ENCODE data around the gene CUL3. TPM values are rescaled to one million over a fixed set of nuclear protein-coding genes. Genes with fewer than 3 reads are reported as not detected.
A peak's percentile ranks its signal among the peaks of the same experiment; 100 is the strongest.

The CUL3 gene
- total and polyA plus RNA-seq, 4 experiments from 2014 or later: 12.4 to 85.3 (median 73.3) TPM

- Mint-ChIP-seq H3K27ac (no peak overlapping the region), H3K4me3 (no peak overlapping the region), H3K9me3 (peaks cover 4 to 35% (median 17%) of the 10 kb centered on the region in 8 donors), H3K27me3 (peaks cover 17 to 22% of the 10 kb centered on the region in 2 donors), H3K36me3 (peaks cover 2 to 12% of the 10 kb centered on the region in 2 donors), H3K4me1 (peaks cover 3 to 5% (median 5%) of the 10 kb centered on the region in 4 donors)
- Histone ChIP-seq H3K27ac (ENCODE audit: low read depth, low read length) (no peak overlapping the region), H3K4me3 (ENCODE audit: low read length in 2 of 2) (no peak overlapping the region), H3K4me1 (ENCODE audit: insufficient read depth, low read length) (no peaks in the 10 kb centered on the region), H3K27me3 (ENCODE audit: insufficient read depth, low read length) (no peaks in the 10 kb centered on the region), H3K36me3 (ENCODE audit: insufficient read depth, low read length) (no peaks in the 10 kb centered on the region), H3K9me3 (ENCODE audit: control insufficient read depth in 1 of 2, low read length in 2 of 2) (no peaks in the 10 kb centered on the region)
- DNase-seq: no peak
- ChIA-PET POLR2A (ENCODE audit: partially characterized antibody) (no interaction called here), CTCF (ENCODE audit: partially characterized antibody) (no interaction called here)
- intact Hi-C loops (cut with micrococcal nuclease): no loop called here
These were observed 123.8 kb downstream of the CUL3 start for GRCh38 chr2:224461391-224461790.

- ChIA-PET POLR2A (ENCODE audit: partially characterized antibody) (no interaction called here), CTCF (ENCODE audit: partially characterized antibody) (interaction anchor here (1.3 kb wide), 1 partner anchor 9 kb away, joined by 3 read pairs; no protein-coding TSS in a partner anchor)
- Histone ChIP-seq H3K4me3 (ENCODE audit: low read length in 2 of 2) (no peak overlapping the region), H3K9me3 (ENCODE audit: control insufficient read depth in 1 of 2, low read length in 2 of 2) (no peaks in the 10 kb centered on the region), H3K27me3 (ENCODE audit: insufficient read depth, low read length) (no peaks in the 10 kb centered on the region), H3K36me3 (ENCODE audit: insufficient read depth, low read length) (no peaks in the 10 kb centered on the region), H3K4me1 (ENCODE audit: insufficient read depth, low read length) (no peaks in the 10 kb centered on the region), H3K27ac (ENCODE audit: low read depth, low read length) (no peak overlapping the region)
- Mint-ChIP-seq H3K27me3 (peaks cover 17 to 22% of the 10 kb centered on the region in 2 donors), H3K4me1 (no peaks in the 10 kb centered on the region), H3K36me3 (peaks cover 2 to 12% of the 10 kb centered on the region in 2 donors), H3K9me3 (peaks cover 3 to 35% (median 14%) of the 10 kb centered on the region in 8 donors), H3K4me3 (no peak overlapping the region), H3K27ac (no peak overlapping the region)
- DNase-seq: no peak
- intact Hi-C loops (cut with micrococcal nuclease): no loop called here
These were observed 127.6 kb downstream of the CUL3 start for GRCh38 chr2:224457408-224458096.

GRCh38 chr2:224453892-224454291 is 131.3 kb downstream of the CUL3 start:
- intact Hi-C loops (cut with micrococcal nuclease): no loop called here
- Histone ChIP-seq H3K36me3 (ENCODE audit: insufficient read depth, low read length) (no peaks in the 10 kb centered on the region), H3K4me3 (ENCODE audit: low read length in 2 of 2) (no peak overlapping the region), H3K27me3 (ENCODE audit: insufficient read depth, low read length) (no peaks in the 10 kb centered on the region), H3K27ac (ENCODE audit: low read depth, low read length) (no peak overlapping the region), H3K4me1 (ENCODE audit: insufficient read depth, low read length) (no peaks in the 10 kb centered on the region), H3K9me3 (ENCODE audit: control insufficient read depth in 1 of 2, low read length in 2 of 2) (no peaks in the 10 kb centered on the region)
- peaks cover 13 to 19% of the 10 kb centered on the region in 2 donors for H3K27me3 Mint-ChIP-seq
- H3K4me1 Mint-ChIP-seq: no peaks in the 10 kb centered on the region
- ChIA-PET POLR2A (ENCODE audit: partially characterized antibody) (no interaction called here), CTCF (ENCODE audit: partially characterized antibody) (interaction anchor here (1.3 kb wide), 1 partner anchor 13 kb away, joined by 3 read pairs; no protein-coding TSS in a partner anchor)
- H3K27ac Mint-ChIP-seq: no peak overlapping the region
- H3K9me3 Mint-ChIP-seq: peaks cover 0 to 16% (median 6%) of the 10 kb centered on the region in 8 donors
- H3K36me3 Mint-ChIP-seq: peaks cover 2 to 12% of the 10 kb centered on the region in 2 donors
- no peak for DNase-seq
- H3K4me3 Mint-ChIP-seq: no peak overlapping the region

- no peak overlapping the region for H3K4me3 ChIP-seq (ENCODE audit: low read length in 2 of 2)
- intact Hi-C loops (cut with micrococcal nuclease): no loop called here
- H3K27ac Mint-ChIP-seq: no peak overlapping the region
- H3K36me3 ChIP-seq (ENCODE audit: insufficient read depth, low read length): no peaks in the 10 kb centered on the region
- peak in 2 of 5 donors; percentile 4 to 14 for DNase-seq
- no peaks in the 10 kb centered on the region for H3K9me3 ChIP-seq (ENCODE audit: control insufficient read depth in 1 of 2, low read length in 2 of 2)
- no peaks in the 10 kb centered on the region for H3K4me1 Mint-ChIP-seq
- H3K9me3 Mint-ChIP-seq: peaks cover 0 to 5% (median 0%) of the 10 kb centered on the region in 8 donors
- H3K4me1 ChIP-seq (ENCODE audit: insufficient read depth, low read length): no peaks in the 10 kb centered on the region
- CTCF ChIA-PET (ENCODE audit: partially characterized antibody): interaction anchor here (0.9 to 2.2 kb wide), 5 partner anchors 17 to 94 kb away, joined by 3 to 8 read pairs (median 5); partner anchors contain the start of gene FAM124B
- no peak overlapping the region for H3K27ac ChIP-seq (ENCODE audit: low read depth, low read length)
- H3K27me3 Mint-ChIP-seq: peaks cover 4 to 5% of the 10 kb centered on the region in 2 donors
- POLR2A ChIA-PET (ENCODE audit: partially characterized antibody): interaction anchor here (0.7 kb wide), 1 partner anchor 15 kb away, joined by 3 read pairs; no protein-coding TSS in a partner anchor
- H3K36me3 Mint-ChIP-seq: no peaks in the 10 kb centered on the region
- H3K27me3 ChIP-seq (ENCODE audit: insufficient read depth, low read length): no peaks in the 10 kb centered on the region
- H3K4me3 Mint-ChIP-seq: no peak overlapping the region
These were observed 135.7 kb downstream of the CUL3 start for GRCh38 chr2:224449212-224450147.

GRCh38 chr2:224448236-224448635 is 136.9 kb downstream of the CUL3 start:
- Mint-ChIP-seq H3K9me3 (peaks cover 0 to 2% (median 0%) of the 10 kb centered on the region in 8 donors), H3K4me3 (no peak overlapping the region), H3K27me3 (peaks cover 13 to 15% of the 10 kb centered on the region in 2 donors), H3K36me3 (no peaks in the 10 kb centered on the region), H3K27ac (no peak overlapping the region), H3K4me1 (peaks cover 0 to 6% (median 2%) of the 10 kb centered on the region in 4 donors)
- Histone ChIP-seq H3K36me3 (ENCODE audit: insufficient read depth, low read length) (no peaks in the 10 kb centered on the region), H3K4me1 (ENCODE audit: insufficient read depth, low read length) (no peaks in the 10 kb centered on the region), H3K9me3 (ENCODE audit: control insufficient read depth in 1 of 2, low read length in 2 of 2) (no peaks in the 10 kb centered on the region), H3K4me3 (ENCODE audit: low read length in 2 of 2) (no peak overlapping the region), H3K27me3 (ENCODE audit: insufficient read depth, low read length) (no peaks in the 10 kb centered on the region), H3K27ac (ENCODE audit: low read depth, low read length) (no peak overlapping the region)
- ChIA-PET POLR2A (ENCODE audit: partially characterized antibody) (no interaction called here), CTCF (ENCODE audit: partially characterized antibody) (interaction anchor here (0.9 to 2.2 kb wide), 3 partner anchors 9 to 93 kb away, joined by 3 to 8 read pairs (median 5); no protein-coding TSS in a partner anchor)
- intact Hi-C loops (cut with micrococcal nuclease): no loop called here
- DNase-seq: no peak

- no peak overlapping the region for H3K27ac ChIP-seq (ENCODE audit: low read depth, low read length)
- H3K4me1 ChIP-seq (ENCODE audit: insufficient read depth, low read length): no peaks in the 10 kb centered on the region
- H3K36me3 ChIP-seq (ENCODE audit: insufficient read depth, low read length): no peaks in the 10 kb centered on the region
- ChIA-PET POLR2A (ENCODE audit: partially characterized antibody) (no interaction called here), CTCF (ENCODE audit: partially characterized antibody) (no interaction called here)
- no peak for DNase-seq
- Mint-ChIP-seq H3K4me3 (no peak overlapping the region), H3K9me3 (peaks cover 0 to 2% (median 0%) of the 10 kb centered on the region in 8 donors), H3K4me1 (peaks cover 7 to 22% (median 11%) of the 10 kb centered on the region in 4 donors), H3K27me3 (peaks cover 30 to 31% of the 10 kb centered on the region in 2 donors), H3K36me3 (no peaks in the 10 kb centered on the region), H3K27ac (no peak overlapping the region)
- no peak overlapping the region for H3K4me3 ChIP-seq (ENCODE audit: low read length in 2 of 2)
- no peaks in the 10 kb centered on the region for H3K27me3 ChIP-seq (ENCODE audit: insufficient read depth, low read length)
- no peaks in the 10 kb centered on the region for H3K9me3 ChIP-seq (ENCODE audit: control insufficient read depth in 1 of 2, low read length in 2 of 2)
- intact Hi-C loops (cut with micrococcal nuclease): no loop called here
These were observed 140.4 kb downstream of the CUL3 start for GRCh38 chr2:224444783-224445182.

GRCh38 chr2:224444021-224444420 is 141.1 kb downstream of the CUL3 start:
- ChIA-PET POLR2A (ENCODE audit: partially characterized antibody) (no interaction called here), CTCF (ENCODE audit: partially characterized antibody) (interaction anchor here (1.4 kb wide), 1 partner anchor 75 kb away, joined by 3 read pairs; no protein-coding TSS in a partner anchor)
- no peak for DNase-seq
- Histone ChIP-seq H3K4me3 (ENCODE audit: low read length in 2 of 2) (no peak overlapping the region), H3K9me3 (ENCODE audit: control insufficient read depth in 1 of 2, low read length in 2 of 2) (no peaks in the 10 kb centered on the region), H3K27me3 (ENCODE audit: insufficient read depth, low read length) (no peaks in the 10 kb centered on the region), H3K27ac (ENCODE audit: low read depth, low read length) (no peak overlapping the region), H3K4me1 (ENCODE audit: insufficient read depth, low read length) (no peaks in the 10 kb centered on the region), H3K36me3 (ENCODE audit: insufficient read depth, low read length) (no peaks in the 10 kb centered on the region)
- Mint-ChIP-seq H3K27ac (no peak overlapping the region), H3K9me3 (peaks cover 0 to 2% (median 0%) of the 10 kb centered on the region in 8 donors), H3K36me3 (no peaks in the 10 kb centered on the region), H3K4me3 (peak overlapping the region in 3 of 8 donors; percentile 16 to 43 (median 17)), H3K27me3 (peaks cover 31 to 33% of the 10 kb centered on the region in 2 donors), H3K4me1 (peaks cover 7 to 22% (median 11%) of the 10 kb centered on the region in 4 donors)
- intact Hi-C loops (cut with micrococcal nuclease): no loop called here
